ENCODE data around the gene APOBEC3B.
"Not testable (repeated sequence)": the region's sequence is repeated elsewhere in the genome, so short reads cannot be mapped to it uniquely, and the experiment has no call there.

APOBEC3B gene

GRCh38 chr22:38967451-38968450 lies 14.4 kb upstream of the APOBEC3B start:
- no peak for DNase-seq

DNA sequence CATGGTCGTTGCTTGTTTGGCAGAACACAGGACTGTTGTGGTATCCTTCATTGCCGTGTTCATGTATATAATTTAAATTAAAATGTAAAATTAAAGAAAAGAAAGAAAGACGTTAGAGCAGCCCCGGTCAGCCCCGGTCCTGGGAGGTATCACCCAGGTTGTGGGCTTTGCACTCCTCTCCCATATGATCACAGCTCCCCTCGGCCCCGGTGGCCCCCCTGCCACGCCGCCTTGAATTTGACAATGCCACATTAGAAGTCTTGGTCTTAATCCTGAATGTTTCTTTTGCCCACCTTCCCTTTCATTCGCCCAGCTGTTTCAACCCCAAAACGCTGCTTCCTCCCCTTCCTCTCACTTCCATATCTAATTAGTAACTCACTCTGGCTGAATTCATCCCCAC lies 13.3 kb upstream of the APOBEC3B start:
- DNase-seq: no peak

GRCh38 chr22:38970551-38970950 lies 11.6 kb upstream of the APOBEC3B start:
- no peak for DNase-seq

DNA sequence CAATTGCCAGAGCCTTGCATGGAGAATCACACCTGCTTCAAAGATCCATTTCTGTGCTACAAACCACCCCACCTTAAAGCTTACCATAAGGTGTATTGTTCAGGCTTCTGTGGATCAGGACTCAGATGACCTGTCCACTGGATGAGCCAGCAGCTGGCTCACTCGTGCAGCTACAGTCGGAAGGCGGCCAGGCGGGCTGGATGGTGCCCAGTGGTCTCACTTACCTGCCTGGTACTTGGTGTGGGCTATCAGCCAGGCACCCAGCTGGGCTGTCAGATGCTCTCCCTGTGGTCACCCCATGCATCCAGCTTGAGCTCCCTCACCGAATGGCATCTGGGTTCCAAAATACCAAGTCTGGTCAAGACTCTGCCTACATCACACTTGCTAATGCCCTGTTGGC lies 10.9 kb upstream of the APOBEC3B start:
- no peak for DNase-seq

- DNase-seq: no peak
Observed at GRCh38 chr22:38971791-38972190, 10.4 kb upstream of the APOBEC3B start.

DNA sequence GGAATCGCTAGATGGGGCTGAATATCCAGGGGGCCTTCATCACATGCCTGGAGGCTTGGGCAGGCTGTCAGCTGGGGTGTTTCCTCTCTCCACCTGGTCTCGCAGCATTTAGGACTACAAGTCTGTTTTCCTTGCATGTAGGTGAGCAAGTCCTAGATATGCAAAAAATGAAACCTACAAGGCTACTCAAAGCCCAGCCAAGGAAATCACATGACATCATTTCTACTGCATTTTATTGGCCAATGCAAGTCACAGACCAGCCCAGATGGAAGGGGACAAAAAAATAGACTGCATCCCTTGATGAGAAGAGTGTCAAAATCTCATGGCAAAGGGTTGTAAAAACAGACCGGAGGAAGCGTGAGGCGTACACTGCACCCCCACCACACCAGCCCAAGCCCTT lies 9.6 kb upstream of the APOBEC3B start:
- no peak for DNase-seq

DNA sequence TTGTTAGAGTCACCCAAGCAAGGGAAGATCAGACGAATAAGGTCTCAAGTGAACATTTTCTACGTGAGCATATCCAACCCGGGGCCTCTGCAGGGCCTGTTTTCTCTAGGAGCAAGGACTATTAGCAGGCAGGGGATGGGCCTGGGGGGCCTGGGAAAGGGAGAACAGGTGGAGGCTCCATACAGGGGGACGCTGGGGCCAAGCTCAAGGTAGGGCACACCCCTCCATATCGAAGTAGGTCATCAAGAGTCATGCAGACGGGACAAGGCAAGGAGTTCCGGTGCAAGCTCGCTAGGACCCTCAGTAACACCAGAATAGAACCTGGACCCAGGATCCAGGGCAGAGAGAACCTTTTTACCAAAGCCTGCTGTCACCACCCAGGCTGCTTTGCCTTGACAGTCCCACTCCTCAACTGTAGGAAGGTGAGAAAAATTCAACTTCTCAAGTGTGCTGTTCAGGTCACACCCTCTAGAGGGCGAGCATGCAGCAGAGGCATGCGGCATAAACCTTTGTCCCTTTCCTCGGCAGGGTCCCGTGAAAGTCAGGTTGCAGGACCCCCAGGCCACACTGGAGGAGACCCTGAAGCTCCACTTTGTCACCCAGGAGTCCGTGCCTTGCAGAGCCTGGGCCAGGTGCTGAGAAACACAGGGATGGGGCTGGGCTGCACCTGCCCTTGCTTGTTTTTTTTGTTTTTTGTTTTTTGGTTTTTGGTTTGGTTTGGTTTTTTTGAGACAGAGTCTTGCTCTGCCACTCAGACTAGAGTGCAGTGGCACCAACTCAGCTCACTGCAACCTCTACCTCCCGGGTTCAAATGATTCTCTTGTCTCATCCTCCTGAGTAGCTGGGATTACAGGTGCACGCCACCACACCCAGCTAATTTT lies 8.6 kb upstream of the APOBEC3B start:
- DNase-seq: peak; percentile 25 to 54

- DNase-seq: no peak
Observed at GRCh38 chr22:38974170-38974825, 7.8 kb upstream of the APOBEC3B start.

DNA sequence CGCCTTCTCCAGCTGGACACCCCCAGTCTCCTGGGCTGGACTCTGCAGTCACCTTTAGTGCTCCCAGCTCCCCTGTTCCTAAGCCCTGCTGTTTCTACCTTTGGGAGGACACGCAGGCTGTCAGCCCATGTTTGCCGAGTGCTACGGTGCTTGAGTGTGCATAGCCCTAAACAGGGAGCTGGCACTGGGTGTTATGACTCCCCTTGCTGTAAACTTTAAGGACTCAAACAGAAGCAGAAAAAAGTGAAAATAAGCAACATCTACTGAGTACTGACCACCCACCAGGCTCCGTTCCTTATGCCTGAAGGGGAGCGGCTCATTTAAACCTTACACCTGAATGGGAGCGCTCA lies 7.3 kb upstream of the APOBEC3B start:
- no peak for DNase-seq

DNA sequence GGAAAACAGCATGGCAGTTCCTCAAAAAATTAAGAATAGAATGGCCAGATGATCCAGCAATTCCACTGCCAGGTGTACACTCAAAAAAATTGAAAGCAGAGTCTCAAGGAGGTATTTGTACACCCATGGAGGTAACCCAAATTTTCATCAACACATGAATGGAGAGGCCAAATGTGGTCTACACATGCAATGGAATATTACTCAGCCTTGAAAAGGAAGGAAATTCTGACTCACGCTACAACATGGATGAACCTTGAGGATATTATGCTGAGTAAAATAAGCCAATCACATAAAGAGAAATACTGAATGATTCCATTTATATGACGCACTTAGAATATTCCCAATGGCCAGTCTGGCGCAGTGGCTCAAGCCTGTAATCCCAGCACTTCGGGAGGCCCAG lies 4.9 kb upstream of the APOBEC3B start:
- not testable (repeated sequence) for DNase-seq

- not testable (repeated sequence) for DNase-seq
Observed at GRCh38 chr22:38980587-38980986, 1.6 kb upstream of the APOBEC3B start.

DNA sequence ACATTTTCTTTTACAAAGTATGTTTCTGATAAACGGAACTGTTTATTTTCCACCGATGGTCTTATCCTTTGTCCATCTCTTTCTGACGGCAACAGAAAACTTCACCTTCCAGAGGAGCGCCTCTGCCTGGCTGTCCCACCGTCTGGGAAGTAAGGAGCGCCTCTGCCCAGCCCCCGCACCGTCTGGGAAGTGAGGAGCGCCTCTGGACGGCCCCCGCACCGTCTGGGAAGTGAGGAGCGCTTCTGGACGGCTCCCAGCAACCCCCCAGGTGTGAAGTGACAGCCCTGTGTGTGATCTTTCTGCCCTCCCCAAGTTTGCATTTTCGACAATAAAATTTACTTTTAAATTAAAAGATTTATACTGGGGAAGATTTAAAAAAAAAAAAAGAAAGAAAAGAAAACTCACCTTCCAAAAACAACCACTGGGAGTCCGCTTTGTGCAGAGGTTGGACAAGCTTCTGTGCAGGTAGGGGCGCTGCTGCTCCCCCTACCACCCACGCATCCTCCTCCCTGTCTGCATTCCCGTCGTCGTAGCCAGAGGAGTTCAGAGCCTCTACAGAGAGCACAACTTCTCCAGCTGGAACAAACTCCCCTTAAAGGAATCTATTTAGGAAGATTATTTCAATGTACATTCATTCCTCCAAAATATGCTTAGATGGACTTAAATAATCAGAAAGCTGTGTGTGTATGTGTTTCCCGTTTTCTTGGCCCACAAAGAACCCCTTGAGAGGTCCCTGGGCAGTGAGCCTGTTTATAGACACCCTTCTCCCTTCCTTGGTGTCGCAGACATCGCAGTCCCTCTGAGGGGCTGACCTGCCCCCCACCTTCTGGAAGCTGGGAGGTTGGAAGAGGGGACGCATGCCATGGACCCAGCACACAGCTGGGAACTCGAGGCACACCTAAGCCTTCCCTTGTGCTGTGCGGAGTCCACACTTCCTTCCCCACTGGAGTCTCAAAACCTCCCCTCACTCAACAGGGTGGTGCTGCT lies 849 bp upstream of the APOBEC3B start:
- no peak for DNase-seq

GRCh38 chr22:38984224-38984623 lies 2.1 kb downstream of the APOBEC3B start:
- no peak for DNase-seq

- peak; percentile 35 to 66 for DNase-seq
Observed at GRCh38 chr22:38984784-38985757, 2.9 kb downstream of the APOBEC3B start.

DNA sequence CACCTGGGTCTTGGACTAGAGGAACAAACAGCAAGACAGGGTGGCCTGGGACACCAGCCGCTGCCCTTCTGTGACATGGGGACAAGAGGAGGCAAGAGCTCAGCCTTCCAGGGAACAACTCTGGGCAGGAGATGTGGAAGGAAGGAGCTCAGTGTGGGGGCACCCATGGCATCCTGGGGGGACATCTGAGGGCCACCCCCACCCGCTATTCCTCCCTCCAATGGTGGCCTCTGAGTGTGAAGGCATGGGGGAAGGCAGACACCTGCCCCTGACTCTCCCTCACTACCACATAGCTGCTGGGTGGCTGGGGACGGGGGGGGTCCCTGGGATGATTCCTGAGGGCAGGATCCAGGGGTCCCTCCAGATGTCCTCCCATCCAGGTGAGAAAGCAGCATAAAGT lies 4.5 kb downstream of the APOBEC3B start:
- no peak for DNase-seq

- no peak for DNase-seq
Observed at GRCh38 chr22:38987171-38987895, 5.2 kb downstream of the APOBEC3B start.

DNA sequence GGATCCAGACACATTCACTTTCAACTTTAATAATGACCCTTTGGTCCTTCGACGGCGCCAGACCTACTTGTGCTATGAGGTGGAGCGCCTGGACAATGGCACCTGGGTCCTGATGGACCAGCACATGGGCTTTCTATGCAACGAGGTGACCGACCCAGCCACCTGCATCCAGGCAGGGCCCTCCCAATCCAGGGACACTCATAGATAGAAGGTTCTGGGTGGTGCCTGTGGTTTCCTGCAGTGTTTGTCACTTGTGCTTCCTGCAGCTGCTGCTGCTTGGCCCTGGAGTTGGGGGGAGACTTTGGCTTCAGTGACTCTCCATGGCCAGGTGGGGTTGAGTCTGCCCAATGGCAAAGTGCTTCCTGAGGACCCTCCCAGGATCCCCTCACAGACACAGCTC lies 7.3 kb downstream of the APOBEC3B start:
- no peak for DNase-seq

GRCh38 chr22:38992871-38993371 lies 10.8 kb downstream of the APOBEC3B start:
- DNase-seq: not testable (repeated sequence)

DNA sequence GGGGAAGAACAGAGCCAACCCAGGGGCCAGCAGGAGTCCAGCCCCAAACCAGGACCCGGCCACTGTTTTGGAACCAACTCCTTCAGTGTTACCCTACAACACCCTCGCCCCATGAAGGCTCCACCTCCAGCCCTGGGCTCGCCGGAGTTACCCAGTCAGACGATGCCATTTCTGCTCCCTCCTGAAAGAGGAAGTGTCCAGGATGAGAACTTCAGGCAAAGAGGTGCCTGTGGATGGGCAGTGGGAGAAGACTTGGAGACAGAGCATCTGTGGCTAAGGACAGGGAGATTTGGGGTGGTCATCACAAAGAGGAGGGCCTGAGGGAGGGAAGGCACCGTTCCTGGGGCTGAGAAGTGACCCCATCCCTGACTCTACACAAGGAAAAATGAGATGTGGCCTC lies 14.0 kb downstream of the APOBEC3B start:
- no peak for DNase-seq

GRCh38 chr22:38997518-38997917 lies 15.4 kb downstream of the APOBEC3B start:
- DNase-seq: no peak
